Peyer's patch (tissue), 4 donors: ENCODE results near the gene YAF2.

Experiments used
- CTCF ChIP-seq, 6 experiments: fragments of 450-650 bp in 4 of 6; fragments of 200-600 bp in 2 of 6; sonication (generic) in 1 of 6; IDR thresholded peaks; one replicate each; pipeline ENCODE4 v1.5.1; 2017 to 2019; ENCODE audit warnings: antibody characterized with exemption in 6 of 6, mild to moderate bottlenecking in 3 of 6, moderate library complexity in 1 of 6
- POLR2A ChIP-seq, 2 donors: fragments of 450-650 bp; IDR thresholded peaks; one replicate each; pipeline ENCODE4 v1.5.1; 2017; ENCODE audit warnings: antibody characterized with exemption in 2 of 2, mild to moderate bottlenecking in 2 of 2, moderate library complexity in 2 of 2

DNA sequence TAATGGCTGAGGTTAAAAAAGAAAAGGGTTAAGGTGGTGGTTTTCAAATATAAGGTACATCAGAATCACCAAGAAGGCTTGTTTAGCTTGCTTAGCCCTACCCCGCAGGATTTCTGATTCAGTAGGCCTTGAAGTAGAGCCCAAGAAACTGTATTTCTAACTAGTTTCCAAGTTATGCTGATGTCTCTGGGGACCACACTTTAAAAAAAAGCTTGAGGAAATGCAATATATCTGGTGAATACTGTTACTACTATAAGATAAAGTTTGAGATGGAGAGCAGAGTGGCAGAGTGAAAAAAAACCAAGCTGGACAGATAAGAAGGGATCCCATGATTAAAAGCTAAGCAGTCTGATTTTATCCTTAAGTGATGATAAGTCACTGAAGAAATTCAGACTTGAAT is 75.1 kb downstream of the YAF2 start:
- TF ChIP-seq CTCF (IDR thresholded peaks at IDR 0.05) (no peak), POLR2A (IDR thresholded peaks at IDR 0.05) (no peak)
